GM12878 (cell line): Measurements from ENCODE around the gene NUTM2F. TPM values are rescaled to one million over a fixed set of nuclear protein-coding genes. Genes with fewer than 3 reads are reported as not detected.
"Not testable (repeated sequence)": the region's sequence is repeated elsewhere in the genome, so short reads cannot be mapped to it uniquely, and the experiment has no call there.

Experiments used
- ATAC-seq: fragments of 200-7000 bp; cut with Tn5 transposase; 3 replicates; pipeline ENCODE4 v1.9.1; 2020; ENCODE audit warnings: mild to moderate bottlenecking, moderate library complexity
- Bru-seq: library from RNA; stranded (reverse); fragments of 400-500 nt; gene quantifications from one replicate; lab custom pipeline; 2021; lab: Mats Ljungman, UMichigan
- BruChase-seq, 2 experiments: library from RNA; stranded (reverse); fragments of 400-500 nt; gene quantifications; one replicate each; lab custom pipeline; 2021; lab: Mats Ljungman, UMichigan
- BruUV-seq: library from RNA; stranded (reverse); fragments of 400-500 nt; replicated peaks from 2 replicates; lab custom pipeline; 2021; lab: Mats Ljungman, UMichigan
- CTCF ChIA-PET: fragments of 300-600 bp; sonication (Branson Sonifier 250); formaldehyde crosslinking; extraction: SDS; loops from one replicate; lab custom pipeline; 2021; ENCODE audit warnings: inconsistent platforms; lab: Yijun Ruan, JAX
- POLR2A ChIA-PET: fragments of 350-600 bp; formaldehyde crosslinking; extraction: SDS; loops from one replicate; lab custom pipeline; 2021; ENCODE audit warnings: inconsistent platforms; lab: Charles Lee
- RAD21 ChIA-PET: fragments of 300-600 bp; sonication (Branson Sonifier 250); formaldehyde crosslinking; loops from one replicate; lab custom pipeline; 2023; ENCODE audit warnings: antibody characterized with exemption; ENCODE audit not compliant: unreplicated experiment; lab: Charles Lee
- SMC1A ChIA-PET: fragments of 300-600 bp; sonication (Branson Sonifier 250); formaldehyde crosslinking; loops from one replicate; lab custom pipeline; 2023; ENCODE audit not compliant: unreplicated experiment, uncharacterized antibody; lab: Charles Lee
- DNase-seq: peaks from one replicate; pipeline ENCODE4 v3.0.0-alpha.2; 2011; ENCODE audit warnings: low read depth, low spot score
- FAIRE-seq: peaks from 3 replicates; lab custom pipeline; 2011; peaks lifted over from hg19 to GRCh38; lab: Jason Lieb, UNC
- H2AFZ ChIP-seq: 2 replicates; pipeline ENCODE4 v1.6.0; 2011; ENCODE audit warnings: low read depth, low read length, control low read depth; ENCODE audit not compliant: control insufficient read depth
- H3K27ac ChIP-seq: 2 replicates; pipeline ENCODE4 v1.5.1; 2011; ENCODE audit warnings: control low read depth; ENCODE audit not compliant: control insufficient read depth, insufficient read depth
- H3K27me3 ChIP-seq, 2 experiments: replicated peaks in 1 of 2; 2 replicates each; pipeline versions ENCODE4 v1.6.0 to v1.6.1; 2011; ENCODE audit warnings: low read length in 1 of 2; ENCODE audit not compliant: control insufficient read depth in 2 of 2, insufficient read depth in 2 of 2
- H3K36me3 ChIP-seq, 2 experiments: 2 replicates each; pipeline ENCODE4 v1.5.1; 2011; ENCODE audit warnings: low read length in 1 of 2; ENCODE audit not compliant: control insufficient read depth in 2 of 2, insufficient read depth in 2 of 2
- H3K4me1 ChIP-seq: 2 replicates; pipeline ENCODE4 v1.6.1; 2011; ENCODE audit warnings: mild to moderate bottlenecking, low read length, moderate library complexity, mixed read lengths; ENCODE audit not compliant: control insufficient read depth, insufficient read depth
- H3K4me2 ChIP-seq: 2 replicates; pipeline ENCODE4 v1.6.0; 2011; ENCODE audit warnings: control low read depth; ENCODE audit not compliant: control insufficient read depth, insufficient read depth
- H3K4me3 ChIP-seq: fragments of 200-600 bp; sonication (generic); 2 replicates; pipeline ENCODE4 v1.5.1; 2016
- H3K79me2 ChIP-seq: 2 replicates; pipeline ENCODE4 v1.6.0; 2011; ENCODE audit warnings: low read length; ENCODE audit not compliant: control insufficient read depth, insufficient read depth
- H3K9ac ChIP-seq: 2 replicates; pipeline ENCODE4 v1.8.0; 2011; ENCODE audit warnings: low read length, control low read depth, mixed read lengths; ENCODE audit not compliant: control insufficient read depth, insufficient read depth
- H3K9me3 ChIP-seq: replicated peaks from 3 replicates; pipeline ENCODE4 v1.5.1; 2011; ENCODE audit warnings: mild to moderate bottlenecking, low read length; ENCODE audit not compliant: control insufficient read depth, insufficient read depth
- H4K20me1 ChIP-seq: 2 replicates; pipeline ENCODE4 v1.6.0; 2011; ENCODE audit not compliant: control insufficient read depth, insufficient read depth
- POLR2A ChIP-seq: IDR thresholded peaks from 2 replicates; pipeline ENCODE4 v1.6.1; 2011; ENCODE audit warnings: low read depth, mild to moderate bottlenecking, low read length
- WGBS: methylation state at CpG from one replicate; pipeline ENCODE4 v1.1.6; 2016; ENCODE audit warnings: low lambda C conversion rate; ENCODE audit not compliant: insufficient replicate concordance, insufficient coverage; ENCODE audit errors: missing lambda C conversion rate; 5-methylcytosine and 5-hydroxymethylcytosine counted together
- in situ Hi-C: fragments of 300-500 bp; cut with MboI; formaldehyde crosslinking; loops from 9 replicates; pipeline ENCODE4 v1.14.3; 2018; ENCODE audit warnings: mixed read lengths
- intact Hi-C: fragments of 100-400 bp; cut with micrococcal nuclease; formaldehyde crosslinking; loops from one replicate; pipeline ENCODE4 v1.14.2; 2022; ENCODE audit not compliant: unreplicated experiment
- long read RNA-seq, 2 experiments: library from polyadenylated mRNA; unstranded; transcript quantifications; one replicate each; pipeline ENCODE4 v2.0.0, GENCODE V29; 2019 to 2020
- polyA minus RNA-seq, 3 experiments: library from RNA; depleted of rRNA, polyadenylated mRNA; stranded (reverse); fragments of >200 nt; gene quantifications; 2 replicates each; pipeline ENCODE4 v1.2.3, GENCODE V29; 2011
- polyA plus RNA-seq, 11 experiments: library from polyadenylated mRNA; depleted of rRNA in 4 of 11; unstranded in 6 of 11; stranded (reverse) in 5 of 11; fragments of >200 nt; fragmentation: Nextera tagmentation in 4 of 11; fragmentation: Illumina TruSeq in 1 of 11; extraction: Ambion mirVana in 4 of 11; extraction: Trizol in 1 of 11; gene quantifications; 1 replicate in 1 of 11; 2 replicates in 10 of 11; pipeline versions ENCODE4 v1.2.1 to v1.2.3, GENCODE V29; 2011 to 2016; ENCODE audit warnings: inconsistent platforms in 2 of 11, missing spikeins in 2 of 11, low read depth in 1 of 11
- total RNA-seq, 4 experiments: library from RNA; depleted of rRNA in 3 of 4; stranded (reverse); fragments of >200 nt in 3 of 4; fragmentation: Illumina TruSeq in 1 of 4; extraction: Trizol in 1 of 4; gene quantifications; 2 replicates each; pipeline versions ENCODE4 v1.2.1 to v1.2.3, GENCODE V29; 2013 to 2021

The NUTM2F gene
- total RNA-seq (2013; cell fraction: nucleolus; rRNA removed): not detected in 2 replicates
- total RNA-seq (2014; rRNA removed) (not detected in 2 replicates), total RNA-seq (2014; rRNA removed; fragmentation: Illumina TruSeq; extraction: Trizol) (not detected in 2 replicates), total RNA-seq (2021) (not detected in 2 replicates), polyA plus RNA-seq (2011; rRNA removed) (not detected in 2 replicates), polyA plus RNA-seq (2014; fragmentation: Illumina TruSeq; extraction: Trizol) (not detected in 2 replicates), polyA plus RNA-seq (2014; fragmentation: Nextera tagmentation; extraction: Ambion mirVana) (not detected), polyA plus RNA-seq (2014; rRNA removed) (0.05 TPM in 1 of 2 replicates, not detected in the other), polyA plus RNA-seq (2016; fragmentation: Nextera tagmentation; extraction: Ambion mirVana) (not detected), polyA minus RNA-seq (2011; rRNA and poly(A)+ RNA removed) (not detected in 2 replicates), Bru-seq, nascent RNA (not detected), BruChase-seq, experiment 1, labeled RNA remaining after a 6-hour chase (not detected), BruChase-seq, experiment 2, labeled RNA remaining after a 2-hour chase (not detected)
- polyA plus RNA-seq (2011; ENCODE audit: low read depth): not detected
- not detected in 2 replicates for polyA plus RNA-seq (2011; cell fraction: cytosol; rRNA removed)
- polyA plus RNA-seq (2011; cell fraction: nucleus; rRNA removed): not detected in 2 replicates
- not detected in 2 replicates for polyA plus RNA-seq (2012)
- polyA minus RNA-seq (2011; cell fraction: cytosol; rRNA and poly(A)+ RNA removed): not detected in 2 replicates
- not detected in 2 replicates for polyA minus RNA-seq (2011; cell fraction: nucleus; rRNA and poly(A)+ RNA removed)
- long read RNA-seq, experiment 1: 0 reads
- long read RNA-seq, experiment 2: 0 reads

GRCh38 chr9:94328544-94328943 is at the start of gene NUTM2F:
NUTM2F (minus strand) TSS chr9:94328644; CDS start chr9:94328623, 21 bp downstream.
- POLR2A ChIA-PET, FAIRE-seq, intact Hi-C loops, ATAC-seq, H3K4me2 ChIP-seq, H3K27me3 ChIP-seq, H3K4me3 ChIP-seq, H4K20me1 ChIP-seq, DNase-seq, in situ Hi-C loops, SMC1A ChIA-PET, RAD21 ChIA-PET, H3K9me3 ChIP-seq, H2AFZ ChIP-seq, H3K27ac ChIP-seq, H3K4me1 ChIP-seq, H3K36me3 ChIP-seq, BruUV-seq, H3K9ac ChIP-seq, H3K79me2 ChIP-seq, CTCF ChIA-PET: not testable (repeated sequence)
- 57% methylated on average over 1 of the region's 5 CpGs for WGBS

DNA sequence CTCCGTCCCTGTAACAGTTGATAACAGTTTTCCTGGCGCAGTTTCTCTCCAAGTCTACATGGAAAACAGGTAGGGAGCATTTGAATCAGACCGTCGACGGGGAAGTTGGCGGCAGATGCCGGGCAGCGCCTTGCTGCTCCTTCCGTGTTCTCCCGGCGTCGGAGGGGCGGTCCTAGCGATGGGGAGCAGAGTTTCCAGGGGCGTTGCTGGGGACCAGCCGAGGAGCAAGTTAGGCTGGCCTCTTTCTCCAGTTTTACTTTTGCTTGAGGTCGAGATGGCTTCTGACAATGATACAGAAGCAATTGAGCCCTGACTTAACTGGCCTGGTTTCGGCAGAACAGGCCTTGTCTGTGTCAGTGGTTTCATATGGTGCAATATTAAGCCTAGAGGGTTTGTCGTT is 46.8 kb upstream of the NUTM2F start:
- SMC1A ChIA-PET, H3K9me3 ChIP-seq, H3K4me2 ChIP-seq, RAD21 ChIA-PET, H4K20me1 ChIP-seq, in situ Hi-C loops, intact Hi-C loops, POLR2A ChIA-PET, H3K4me1 ChIP-seq, BruUV-seq, H3K36me3 ChIP-seq: not testable (repeated sequence)
- Histone ChIP-seq H3K9ac (peak overlapping the region; percentile 54), H3K4me3 (peak overlapping the region; percentile 65; the same call in 1 of the 2 replicates), H3K27ac (peak overlapping the region; percentile 44)
- peak; percentile 92 for FAIRE-seq
- 0 out of 2 replicates have a peak, but pooled peaks have one; percentile 24 for TF ChIP-seq POLR2A
- TF ChIP-seq, all 136 proteins: peak for 1; not testable (repeated sequence) for 135
- WGBS: under 1% methylated on average over 18 of the region's 19 CpGs
- DNase-seq, H2AFZ ChIP-seq, CTCF ChIA-PET, H3K27me3 ChIP-seq: not testable (repeated sequence)
- H3K79me2 ChIP-seq: peaks cover 13% of the 10 kb centered on the region
- peak; percentile 76 for ATAC-seq
